Fibroblast of lung (primary cell): Measurements from ENCODE around the gene FAM114A1.

ENCODE experiments used
- CTCF ChIP-seq, 2 donors: IDR thresholded peaks in 1 of 2; conservative IDR thresholded peaks in 1 of 2; 1 replicate in 1 of 2; 2 replicates in 1 of 2; pipeline ENCODE4 v1.5.1; 2011 to 2012; ENCODE audit warnings: low read length in 2 of 2, control low read depth in 1 of 2, inconsistent platforms in 1 of 2, low read depth in 1 of 2, mild to moderate bottlenecking in 1 of 2
- EZH2 ChIP-seq: IDR thresholded peaks from 2 replicates; pipeline ENCODE4 v1.5.1; 2012; ENCODE audit warnings: low read length, control low read depth, mild to moderate bottlenecking; ENCODE audit errors: missing control alignments

- no peak for TF ChIP-seq EZH2
- no peak for TF ChIP-seq CTCF (conservative IDR thresholded peaks at IDR 0.05 in 1 of 2, IDR thresholded peaks at IDR 0.05 in 1 of 2; ENCODE audit: low read depth in 1 of 2, low read length in 2 of 2)
Measured at GRCh38 chr4:38905652-38906385, 38.2 kb downstream of the FAM114A1 start.
